H4 (cell line): ENCODE measurements around the gene C15orf40. TPM values are rescaled to one million over a fixed set of nuclear protein-coding genes. Genes with fewer than 3 reads are reported as not detected.
"Not testable (repeated sequence)": the region's sequence is repeated elsewhere in the genome, so short reads cannot be mapped to it uniquely, and the experiment has no call there.

Source experiments
- DNase-seq: peaks from one replicate; pipeline ENCODE4 v3.0.0-alpha.2; 2015; ENCODE audit warnings: low spot score
- total RNA-seq: library from RNA; depleted of rRNA; stranded (reverse); fragments of >200 nt; shearing (Covaris generic); gene quantifications from 2 replicates; pipeline ENCODE4 v1.2.3, GENCODE V29; 2014; rRNA removed

Gene C15orf40
- total RNA-seq, 1 experiment from 2014 or later: 27.5 TPM

- no peak for DNase-seq
Observed at GRCh38 chr15:82952158-82953081, 59.0 kb downstream of the C15orf40 start, which contains the start of gene HOMER2. Gene HOMER2 (minus strand): TSS chr15:82952720. CDS start chr15:82952535, 185 bp downstream.

- DNase-seq: no peak
Observed at GRCh38 chr15:82951472-82952157, 59.8 kb downstream of the C15orf40 start.

- no peak for DNase-seq
Observed at GRCh38 chr15:82950746-82951370, 60.6 kb downstream of the C15orf40 start.

GRCh38 chr15:82950295-82950694, 61.1 kb downstream of the C15orf40 start:
- no peak for DNase-seq

- DNase-seq: no peak
Observed at GRCh38 chr15:82946155-82946701, 65.2 kb downstream of the C15orf40 start.

- no peak for DNase-seq
Observed at GRCh38 chr15:82945326-82945725, 66.1 kb downstream of the C15orf40 start.

- DNase-seq: peak; percentile 30
Observed at GRCh38 chr15:82944821-82945220, 66.6 kb downstream of the C15orf40 start.

GRCh38 chr15:82944056-82944455, 67.4 kb downstream of the C15orf40 start:
- no peak for DNase-seq

GRCh38 chr15:82943176-82943575, 68.3 kb downstream of the C15orf40 start:
- DNase-seq: no peak

GRCh38 chr15:82942691-82943090, 68.7 kb downstream of the C15orf40 start:
- peak; percentile 79 for DNase-seq

- DNase-seq: not testable (repeated sequence)
Observed at GRCh38 chr15:82939678-82940077, 71.8 kb downstream of the C15orf40 start.

Other genes starting within 250 kb of the C15orf40 start
- gene FSD2, start 205.6 kb downstream of the C15orf40 start, total RNA-seq: not detected in 2 replicates
- 2.5 and 7.1 TPM in 2 replicates for gene WHAMM, start 202.0 kb downstream of the C15orf40 start, total RNA-seq
- gene HOMER2, start 58.9 kb downstream of the C15orf40 start, total RNA-seq: 16.0 and 25.2 TPM in 2 replicates
- gene RAMAC, start 25.4 kb downstream of the C15orf40 start, total RNA-seq: 47.9 and 54.5 TPM in 2 replicates
- 44.4 and 51.6 TPM in 2 replicates for gene BTBD1, start 55.6 kb upstream of the C15orf40 start, total RNA-seq
- gene TM6SF1, start 96.0 kb upstream of the C15orf40 start, total RNA-seq: 0.04 TPM in 1 of 2 replicates, not detected in the other
- 37.5 and 40.6 TPM in 2 replicates for gene HDGFL3, start 196.2 kb upstream of the C15orf40 start, total RNA-seq